ENCODE measurements around the gene POLR3B. TPM values are rescaled to one million over a fixed set of nuclear protein-coding genes. Genes with fewer than 3 reads are reported as not detected.
A peak's percentile ranks its signal among the peaks of the same experiment; 100 is the strongest.

POLR3B gene
- total RNA-seq, 1 donor from 2014 or later, result 15.2 TPM

- H3K36me3 Mint-ChIP-seq (ENCODE audit: low read depth), result no peaks in the 10 kb centered on the region
- H3K27ac Mint-ChIP-seq (ENCODE audit: unreplicated experiment), result no peak overlapping the region
- H3K27me3 Mint-ChIP-seq (ENCODE audit: low read depth), result no peaks in the 10 kb centered on the region
- no peak for DNase-seq (ENCODE audit: low read depth, low spot score)
- TF ChIP-seq CTCF (conservative IDR thresholded peaks at IDR 0.05), result no peak
- H3K9me3 Mint-ChIP-seq, result no peaks in the 10 kb centered on the region
- H3K4me1 Mint-ChIP-seq, result peaks cover 5% of the 10 kb centered on the region
- no peak overlapping the region for H3K4me3 Mint-ChIP-seq
These were observed 162.1 kb downstream of the POLR3B start for GRCh38 chr12:106519607-106520021.

- no peak for TF ChIP-seq CTCF (conservative IDR thresholded peaks at IDR 0.05)
- H3K9me3 Mint-ChIP-seq, result no peaks in the 10 kb centered on the region
- no peak overlapping the region for H3K27ac Mint-ChIP-seq (ENCODE audit: unreplicated experiment)
- H3K27me3 Mint-ChIP-seq (ENCODE audit: low read depth), result no peaks in the 10 kb centered on the region
- no peak for DNase-seq (ENCODE audit: low read depth, low spot score)
- peaks cover 5% of the 10 kb centered on the region for H3K4me1 Mint-ChIP-seq
- H3K36me3 Mint-ChIP-seq (ENCODE audit: low read depth), result no peaks in the 10 kb centered on the region
- H3K4me3 Mint-ChIP-seq, result no peak overlapping the region
These were observed 164.4 kb downstream of the POLR3B start for GRCh38 chr12:106521901-106522300.

- no peak for TF ChIP-seq CTCF (conservative IDR thresholded peaks at IDR 0.05)
- Mint-ChIP-seq H3K27me3 (ENCODE audit: low read depth) (no peaks in the 10 kb centered on the region), H3K27ac (ENCODE audit: unreplicated experiment) (peak overlapping the region; percentile 59), H3K4me3 (no peak overlapping the region), H3K36me3 (ENCODE audit: low read depth) (peaks cover 1% of the 10 kb centered on the region), H3K4me1 (peaks cover 6% of the 10 kb centered on the region), H3K9me3 (peaks cover 2% of the 10 kb centered on the region)
- no peak for DNase-seq (ENCODE audit: low read depth, low spot score)
These were observed 165.2 kb downstream of the POLR3B start for GRCh38 chr12:106522708-106523107.

- Mint-ChIP-seq H3K4me3 (no peak overlapping the region), H3K36me3 (ENCODE audit: low read depth) (peaks cover 12% of the 10 kb centered on the region), H3K27me3 (ENCODE audit: low read depth) (no peaks in the 10 kb centered on the region), H3K4me1 (peaks cover 8% of the 10 kb centered on the region), H3K9me3 (peaks cover 27% of the 10 kb centered on the region), H3K27ac (ENCODE audit: unreplicated experiment) (no peak overlapping the region)
- no peak for DNase-seq (ENCODE audit: low read depth, low spot score)
- TF ChIP-seq CTCF (conservative IDR thresholded peaks at IDR 0.05), result no peak
These were observed 169.8 kb downstream of the POLR3B start for GRCh38 chr12:106527356-106527755.

- Mint-ChIP-seq H3K27me3 (ENCODE audit: low read depth) (no peaks in the 10 kb centered on the region), H3K9me3 (peaks cover 13% of the 10 kb centered on the region), H3K27ac (ENCODE audit: unreplicated experiment) (no peak overlapping the region), H3K4me3 (no peak overlapping the region), H3K4me1 (no peaks in the 10 kb centered on the region), H3K36me3 (ENCODE audit: low read depth) (no peaks in the 10 kb centered on the region)
- DNase-seq (ENCODE audit: low read depth, low spot score), result no peak
- no peak for TF ChIP-seq CTCF (conservative IDR thresholded peaks at IDR 0.05)
These were observed 183.7 kb downstream of the POLR3B start for GRCh38 chr12:106541201-106541600.

- no peaks in the 10 kb centered on the region for H3K27me3 Mint-ChIP-seq (ENCODE audit: low read depth)
- no peak for DNase-seq (ENCODE audit: low read depth, low spot score)
- peaks cover 26% of the 10 kb centered on the region for H3K9me3 Mint-ChIP-seq
- H3K4me1 Mint-ChIP-seq, result no peaks in the 10 kb centered on the region
- TF ChIP-seq CTCF (conservative IDR thresholded peaks at IDR 0.05), result no peak
- H3K4me3 Mint-ChIP-seq, result no peak overlapping the region
- no peak overlapping the region for H3K27ac Mint-ChIP-seq (ENCODE audit: unreplicated experiment)
- H3K36me3 Mint-ChIP-seq (ENCODE audit: low read depth), result peaks cover 11% of the 10 kb centered on the region
These were observed 193.9 kb downstream of the POLR3B start for GRCh38 chr12:106551410-106551809.
